ENCODE data around the gene RIMS1.
"Not testable (repeated sequence)": the region's sequence is repeated elsewhere in the genome, so short reads cannot be mapped to it uniquely, and the experiment has no call there.

RIMS1 gene

GRCh38 chr6:72261554-72261953 is 375.2 kb downstream of the RIMS1 start:
- no peak for DNase-seq

GRCh38 chr6:72262254-72262653 is 375.9 kb downstream of the RIMS1 start:
- no peak for DNase-seq

GRCh38 chr6:72267470-72267869 is 381.1 kb downstream of the RIMS1 start:
- no peak for DNase-seq

GRCh38 chr6:72271531-72271930 is 385.2 kb downstream of the RIMS1 start:
- DNase-seq, result no peak

GRCh38 chr6:72272958-72273357 is 386.6 kb downstream of the RIMS1 start:
- no peak for DNase-seq

- DNase-seq, result no peak
Observed at GRCh38 chr6:72275888-72276287, 389.5 kb downstream of the RIMS1 start.

GRCh38 chr6:72282201-72282600 is 395.9 kb downstream of the RIMS1 start:
- DNase-seq, result no peak

- DNase-seq, result no peak
Observed at GRCh38 chr6:72283571-72283970, 397.2 kb downstream of the RIMS1 start.

- DNase-seq, result no peak
Observed at GRCh38 chr6:72286911-72287311, 400.6 kb downstream of the RIMS1 start.

GRCh38 chr6:72287801-72288200 is 401.5 kb downstream of the RIMS1 start:
- no peak for DNase-seq

GRCh38 chr6:72288592-72288991 is 402.2 kb downstream of the RIMS1 start:
- no peak for DNase-seq

- no peak for DNase-seq
Observed at GRCh38 chr6:72290620-72291019, 404.3 kb downstream of the RIMS1 start.

GRCh38 chr6:72296375-72296774 is 410.0 kb downstream of the RIMS1 start:
- no peak for DNase-seq

GRCh38 chr6:72305971-72306370 is 419.6 kb downstream of the RIMS1 start:
- DNase-seq, result no peak

- no peak for DNase-seq
Observed at GRCh38 chr6:72316675-72317380, 430.5 kb downstream of the RIMS1 start.

GRCh38 chr6:72321788-72322187 is 435.4 kb downstream of the RIMS1 start:
- DNase-seq, result no peak

- no peak for DNase-seq
Observed at GRCh38 chr6:72322771-72323170, 436.4 kb downstream of the RIMS1 start.

- no peak for DNase-seq
Observed at GRCh38 chr6:72324591-72324990, 438.2 kb downstream of the RIMS1 start.

- no peak for DNase-seq
Observed at GRCh38 chr6:72328775-72329174, 442.4 kb downstream of the RIMS1 start.

- not testable (repeated sequence) for DNase-seq
Observed at GRCh38 chr6:72335203-72335602, 448.9 kb downstream of the RIMS1 start.

GRCh38 chr6:72348926-72349325 is 462.6 kb downstream of the RIMS1 start:
- DNase-seq, result no peak

GRCh38 chr6:72350296-72350881 is 464.0 kb downstream of the RIMS1 start:
- no peak for DNase-seq

- DNase-seq, result no peak
Observed at GRCh38 chr6:72363844-72364740, 477.7 kb downstream of the RIMS1 start.

- DNase-seq, result no peak
Observed at GRCh38 chr6:72365773-72366172, 479.4 kb downstream of the RIMS1 start.
